H1 (cell line): Measurements from ENCODE around the gene WDR4. TPM values are rescaled to one million over a fixed set of nuclear protein-coding genes. Genes with fewer than 3 reads are reported as not detected.

Experiments
- CTCF ChIA-PET: fragments of 300-600 bp; sonication (Branson Sonifier 250); formaldehyde crosslinking; loops from one replicate; lab custom pipeline; 2021; ENCODE audit not compliant: partially characterized antibody; lab: Charles Lee
- POLR2A ChIA-PET: fragments of 300-600 bp; sonication (Branson Sonifier 250); formaldehyde crosslinking; loops from one replicate; lab custom pipeline; 2021; ENCODE audit warnings: inconsistent platforms; ENCODE audit not compliant: partially characterized antibody; lab: Charles Lee
- DNase-seq, 2 experiments: peaks; one replicate each; pipeline versions ENCODE4 v3.0.0 to v3.0.0-alpha.2; 2010 to 2022; ENCODE audit warnings: low spot score in 2 of 2, low read depth in 1 of 2, mixed read lengths in 1 of 2
- FAIRE-seq: peaks from 2 replicates; lab custom pipeline; 2011; peaks lifted over from hg19 to GRCh38; lab: Jason Lieb, UNC
- H2AFZ ChIP-seq: 2 replicates; pipeline ENCODE4 v1.8.1; 2012; ENCODE audit warnings: low read length, inconsistent platforms
- H2AK5ac ChIP-seq: 2 replicates; pipeline ENCODE4 v1.6.1; 2013; ENCODE audit warnings: low read depth, low read length
- H2BK120ac ChIP-seq: replicated peaks from 2 replicates; pipeline ENCODE3; 2013; ENCODE audit warnings: low read depth, low read length, inconsistent platforms
- H2BK12ac ChIP-seq: 2 replicates; pipeline ENCODE4 v1.6.1; 2013; ENCODE audit warnings: low read depth, low read length
- H2BK15ac ChIP-seq: 2 replicates; pipeline ENCODE4 v1.6.1; 2013; ENCODE audit warnings: low read length
- H2BK20ac ChIP-seq: 2 replicates; pipeline ENCODE4 v1.6.1; 2013; ENCODE audit warnings: low read length
- H2BK5ac ChIP-seq: 2 replicates; pipeline ENCODE4 v1.6.1; 2013; ENCODE audit warnings: low read depth, low read length
- H3K14ac ChIP-seq: 2 replicates; pipeline ENCODE4 v1.6.1; 2013; ENCODE audit warnings: inconsistent platforms; ENCODE audit not compliant: insufficient read length
- H3K18ac ChIP-seq: 2 replicates; pipeline ENCODE4 v1.6.1; 2013; ENCODE audit warnings: low read length; ENCODE audit errors: extremely low read depth
- H3K23ac ChIP-seq: 2 replicates; pipeline ENCODE4 v1.6.1; 2013; ENCODE audit warnings: inconsistent platforms; ENCODE audit not compliant: insufficient read length
- H3K23me2 ChIP-seq: 2 replicates; pipeline ENCODE4 v1.6.1; 2013; ENCODE audit warnings: low read depth, low read length
- H3K27ac ChIP-seq: 2 replicates; pipeline ENCODE4 v1.6.1; 2011; ENCODE audit warnings: low read depth, low read length, inconsistent platforms
- H3K27me3 ChIP-seq, 4 experiments: replicated peaks in 1 of 4; 1 replicate in 1 of 4; 2 replicates in 3 of 4; pipeline versions ENCODE4 v1.6.1 to v1.8.1; 2011 to 2013; ENCODE audit warnings: low read length in 3 of 4, mild to moderate bottlenecking in 3 of 4, inconsistent platforms in 2 of 4, mixed read lengths in 2 of 4, moderate library complexity in 1 of 4; ENCODE audit not compliant: control insufficient read depth in 3 of 4, insufficient read depth in 3 of 4; ENCODE audit errors: extremely low read depth in 1 of 4
- H3K36me3 ChIP-seq, 4 experiments: 2 replicates each; pipeline versions ENCODE4 v1.6.1 to v1.8.1; 2011 to 2013; ENCODE audit warnings: mild to moderate bottlenecking in 4 of 4, low read length in 3 of 4, moderate library complexity in 2 of 4, control low read depth in 1 of 4, inconsistent platforms in 1 of 4; ENCODE audit not compliant: insufficient read depth in 4 of 4, control insufficient read depth in 2 of 4
- H3K4ac ChIP-seq: replicated peaks from 2 replicates; pipeline ENCODE3; 2013; ENCODE audit warnings: low read length, low read depth, mixed read lengths, inconsistent platforms; ENCODE audit not compliant: insufficient read length
- H3K4me1 ChIP-seq, 4 experiments: replicated peaks in 1 of 4; 1 replicate in 1 of 4; 2 replicates in 3 of 4; pipeline versions ENCODE4 v1.6.1 to v1.8.1; 2011 to 2013; ENCODE audit warnings: low read length in 3 of 4, inconsistent platforms in 2 of 4, mixed read lengths in 1 of 4; ENCODE audit not compliant: insufficient read depth in 4 of 4, control insufficient read depth in 3 of 4
- H3K4me2 ChIP-seq, 2 experiments: 2 replicates each; pipeline versions ENCODE4 v1.6.1 to v1.8.1; 2011 to 2013; ENCODE audit warnings: low read depth in 2 of 2, low read length in 2 of 2, control low read depth in 1 of 2, inconsistent platforms in 1 of 2, mild to moderate bottlenecking in 1 of 2; ENCODE audit not compliant: insufficient read depth in 1 of 2
- H3K4me3 ChIP-seq, 4 experiments: fragments of 200-600, 300-600 bp in 1 of 4; sonication (generic), shearing (Covaris generic), sonication (Bioruptor Twin) in 1 of 4; 2 replicates each; pipeline versions ENCODE4 v1.5.1 to v1.8.1; 2011 to 2016; ENCODE audit warnings: low read length in 4 of 4, low read depth in 3 of 4, control low read depth in 2 of 4, inconsistent platforms in 2 of 4, mild to moderate bottlenecking in 2 of 4, mixed read lengths in 1 of 4, moderate library complexity in 1 of 4; ENCODE audit not compliant: insufficient read depth in 2 of 4; ENCODE audit errors: extremely low read depth in 1 of 4
- H3K56ac ChIP-seq: replicated peaks from 2 replicates; pipeline ENCODE3; 2013; ENCODE audit warnings: low read depth, mild to moderate bottlenecking, mixed read lengths, low read length, inconsistent platforms; ENCODE audit not compliant: insufficient read length
- H3K79me1 ChIP-seq: 2 replicates; pipeline ENCODE4 v1.6.1; 2013; ENCODE audit warnings: low read depth, low read length, control low read depth
- H3K79me2 ChIP-seq, 2 experiments: 2 replicates each; pipeline versions ENCODE4 v1.6.1 to v1.8.1; 2012 to 2013; ENCODE audit warnings: low read length in 2 of 2, mild to moderate bottlenecking in 2 of 2, inconsistent platforms in 1 of 2; ENCODE audit not compliant: insufficient read depth in 2 of 2, control insufficient read depth in 1 of 2
- H3K9ac ChIP-seq, 4 experiments: replicated peaks in 1 of 4; 1 replicate in 1 of 4; 2 replicates in 3 of 4; pipeline versions ENCODE4 v1.6.1 to v1.8.1; 2011 to 2013; ENCODE audit warnings: low read depth in 3 of 4, low read length in 3 of 4, control low read depth in 2 of 4, mild to moderate bottlenecking in 2 of 4, moderate library complexity in 2 of 4, inconsistent platforms in 1 of 4; ENCODE audit errors: extremely low read depth in 1 of 4
- H3K9me3 ChIP-seq, 2 experiments: 2 replicates each; pipeline versions ENCODE4 v1.6.1 to v1.8.1; 2012 to 2013; ENCODE audit warnings: mild to moderate bottlenecking in 2 of 2, moderate library complexity in 2 of 2, control low read depth in 1 of 2, inconsistent platforms in 1 of 2, low read depth in 1 of 2, low read length in 1 of 2, mixed read lengths in 1 of 2; ENCODE audit not compliant: insufficient read depth in 2 of 2
- H4K20me1 ChIP-seq, 2 experiments: replicated peaks in 1 of 2; 2 replicates each; pipeline versions ENCODE3 to v1.8.1; 2011 to 2013; ENCODE audit warnings: inconsistent platforms in 2 of 2, low read length in 2 of 2, mild to moderate bottlenecking in 1 of 2; ENCODE audit not compliant: insufficient read depth in 2 of 2, control insufficient read depth in 1 of 2
- H4K5ac ChIP-seq: 2 replicates; pipeline ENCODE4 v1.6.1; 2013; ENCODE audit warnings: low read length, low read depth, mixed read lengths, inconsistent platforms; ENCODE audit not compliant: insufficient read length
- H4K8ac ChIP-seq: 2 replicates; pipeline ENCODE4 v1.8.0; 2013; ENCODE audit warnings: mild to moderate bottlenecking, moderate library complexity, low read length, inconsistent platforms; ENCODE audit not compliant: insufficient read depth; ENCODE audit errors: extremely low read depth
- H4K91ac ChIP-seq: replicated peaks from 2 replicates; pipeline ENCODE3; 2013; ENCODE audit warnings: low read length, mixed read lengths, inconsistent platforms; ENCODE audit not compliant: insufficient read length
- ASH2L ChIP-seq: fragments of 200-600, 300-600 bp; sonication (generic); IDR thresholded peaks from one replicate; pipeline ENCODE4 v1.7.1; 2017; ENCODE audit warnings: low read length
- GABPA ChIP-seq: IDR thresholded peaks from 2 replicates; pipeline ENCODE4 v1.6.1; 2011; ENCODE audit warnings: mild to moderate bottlenecking, low read length, moderate library complexity, borderline replicate concordance; ENCODE audit not compliant: insufficient read depth
- KDM5A ChIP-seq: fragments of 200-600 bp; IDR thresholded peaks from 2 replicates; pipeline ENCODE4 v1.7.1; 2012; ENCODE audit warnings: mild to moderate bottlenecking, low read length, inconsistent platforms, mixed read lengths
- NANOG ChIP-seq: IDR thresholded peaks from 2 replicates; pipeline ENCODE4 v1.6.1; 2011; ENCODE audit warnings: low read length, low read depth, mild to moderate bottlenecking, inconsistent platforms; ENCODE audit not compliant: insufficient read depth, poor library complexity, severe bottlenecking
- PHF8 ChIP-seq: fragments of 200-600 bp; sonication (generic); conservative IDR thresholded peaks from 2 replicates; pipeline ENCODE4 v1.7.1; 2012; ENCODE audit warnings: low read depth, mild to moderate bottlenecking, inconsistent platforms, low read length, moderate library complexity
- POLR2A ChIP-seq, 2 experiments: IDR thresholded peaks; 1 replicate in 1 of 2; 2 replicates in 1 of 2; pipeline ENCODE4 v1.6.1; 2011; ENCODE audit warnings: low read depth in 2 of 2, low read length in 2 of 2, mild to moderate bottlenecking in 2 of 2; ENCODE audit errors: control extremely low read depth in 1 of 2
- RFX5 ChIP-seq: IDR thresholded peaks from 2 replicates; pipeline ENCODE4 v1.6.1; 2011; ENCODE audit warnings: low read depth, low read length, improper control_type of control experiment, borderline replicate concordance
- RXRA ChIP-seq: IDR thresholded peaks from 2 replicates; pipeline ENCODE4 v1.6.1; 2011; ENCODE audit warnings: low read depth, mild to moderate bottlenecking, low read length, moderate library complexity; ENCODE audit not compliant: insufficient read depth
- ZNF274 ChIP-seq: IDR thresholded peaks from 2 replicates; pipeline ENCODE4 v1.7.0; 2012; ENCODE audit warnings: low read length, borderline replicate concordance; ENCODE audit errors: extremely low read depth
- WGBS, 2 experiments: shearing (Covaris generic) in 1 of 2; methylation state at CpG; one replicate each; pipeline versions ENCODE4 v1.1.6 to v1.1.7; 2013 to 2015; ENCODE audit warnings: low lambda C conversion rate in 2 of 2, mixed read lengths in 2 of 2, inconsistent platforms in 1 of 2, low coverage in 1 of 2, missing lambda C conversion rate in 1 of 2; ENCODE audit not compliant: insufficient replicate concordance in 2 of 2, insufficient coverage in 1 of 2, insufficient read length in 1 of 2; ENCODE audit errors: extremely low coverage in 1 of 2, missing lambda C conversion rate in 1 of 2; 5-methylcytosine and 5-hydroxymethylcytosine counted together
- polyA plus RNA-seq, 7 experiments: library from polyadenylated mRNA; depleted of rRNA in 3 of 7; stranded (reverse) in 5 of 7; unstranded in 2 of 7; fragments of >200 nt in 5 of 7; fragments of 200-250 nt in 2 of 7; gene quantifications; 1 replicate in 5 of 7; 2 replicates in 1 of 7; 4 replicates in 1 of 7; pipeline versions ENCODE4 v1.2.1 to v1.2.3, GENCODE V29; 2011 to 2013; ENCODE audit warnings: missing spikeins in 2 of 7, mixed read lengths in 2 of 7
- total RNA-seq: library from RNA; stranded (reverse); fragmentation: NEBNext Ultra II Directional; extraction: Animal tissue kit (Norgen Biotek cat#: 25700); gene quantifications from 2 replicates; pipeline ENCODE4 v1.2.1, GENCODE V29; 2021

WDR4 gene
- total and polyA plus RNA-seq, 2 of the 8 experiments (the other 6 are each of a cell fraction or from before 2014, with no cell fraction given): 28.9 to 47.8 TPM

DNA sequence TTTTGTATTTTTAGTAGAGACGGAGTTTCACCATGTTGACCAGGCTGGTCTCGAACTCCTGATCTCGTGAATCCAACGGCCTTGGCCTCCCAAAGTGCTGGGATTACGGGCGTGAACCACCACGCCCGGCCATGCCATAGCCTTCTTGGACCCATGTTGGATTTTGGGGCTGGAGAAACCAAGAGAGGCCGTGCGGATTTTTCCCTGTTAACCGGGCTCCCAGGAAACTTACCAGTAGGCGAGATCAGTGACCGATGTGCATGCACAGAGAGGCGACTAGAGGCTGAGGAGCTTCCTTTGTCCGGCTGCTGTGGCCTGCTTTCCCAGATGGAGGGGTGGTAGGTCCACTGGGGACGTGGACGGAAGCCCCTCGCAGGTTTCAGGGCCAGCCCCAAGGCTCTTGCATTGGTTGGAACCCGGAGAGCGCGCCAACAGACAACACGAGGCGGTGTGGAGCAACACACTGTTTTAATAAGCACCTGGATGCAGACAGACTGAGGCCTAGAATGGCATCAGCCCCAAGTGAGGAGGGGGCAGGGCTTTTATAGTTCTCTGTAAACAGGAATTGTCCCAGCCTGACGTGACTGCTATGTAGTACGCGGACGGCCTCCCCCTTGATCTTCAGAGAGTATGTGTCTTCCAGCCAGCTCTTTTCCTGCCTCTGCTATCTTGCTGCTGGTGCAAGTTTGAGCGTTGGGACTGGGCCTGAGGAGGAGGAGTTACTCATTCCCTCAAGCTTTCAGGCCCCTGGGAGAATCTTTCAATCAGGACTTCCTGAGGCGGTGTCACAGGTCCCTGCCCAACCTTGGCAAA lies 46.0 kb upstream of the WDR4 start, which contains the start of gene ERVH48-1:
TSS of gene ERVH48-1 (minus strand) at position 517 of the 813 bp plus-strand sequence. CDS start 6,624 bp downstream, outside the sequence.
- no peaks in the 10 kb centered on the region for H3K79me1 ChIP-seq
- H3K27ac ChIP-seq: peak within 1 kb of the TSS; percentile 62; the same call in 1 of the 2 replicates
- TF ChIP-seq RXRA: no peak
- TF ChIP-seq RFX5: no peak
- TF ChIP-seq KDM5A: no peak
- TF ChIP-seq NANOG: no peak
- no peak for TF ChIP-seq GABPA
- TF ChIP-seq ASH2L: no peak
- TF ChIP-seq PHF8: no peak
- no peak for TF ChIP-seq ZNF274
- TF ChIP-seq POLR2A (IDR thresholded peaks at IDR 0.05; ENCODE audit: control extremely low read depth in 1 of 2, low read depth in 2 of 2, low read length in 2 of 2): peak in 1 of 2 experiments; percentile 44; a peak in 1 of 3 replicates
- H3K27me3 ChIP-seq: no peaks in the 10 kb centered on the region
- H4K8ac ChIP-seq: peak within 1 kb of the TSS; percentile 30
- peak within 1 kb of the TSS in 3 of 4 experiments; percentile 25 to 42 (median 38); a peak in 5 of 7 replicates for H3K9ac ChIP-seq
- H2BK5ac ChIP-seq: peak within 1 kb of the TSS; percentile 97
- peaks cover 0 to 6% (median 0%) of the 10 kb centered on the region in 4 experiments; a peak in 2 of 8 replicates for H3K36me3 ChIP-seq
- H3K4me3 ChIP-seq: peak within 1 kb of the TSS in 2 of 4 experiments; percentile 15 to 19; a peak in 3 of 8 replicates
- H2AFZ ChIP-seq: no peak within 1 kb of the TSS
- H3K9me3 ChIP-seq: no peaks in the 10 kb centered on the region
- H2BK20ac ChIP-seq: peak within 1 kb of the TSS; percentile 15; the same call in 1 of the 2 replicates
- peak within 1 kb of the TSS; percentile 87 for H4K5ac ChIP-seq
- H2BK15ac ChIP-seq: no peak within 1 kb of the TSS
- peak within 1 kb of the TSS; percentile 94 for H3K18ac ChIP-seq
- H4K20me1 ChIP-seq: no peaks in the 10 kb centered on the region
- ChIA-PET POLR2A (interaction anchor here (0.7 to 3.0 kb wide), 11 partner anchors 9 to 807 kb away, joined by 3 to 10 read pairs (median 4); no protein-coding TSS in a partner anchor), CTCF (interaction anchor here (0.6 to 1.4 kb wide), 3 partner anchors 30 to 418 kb away, joined by 3 read pairs; no protein-coding TSS in a partner anchor)
- no peaks in the 10 kb centered on the region; the same call in 1 of the 2 replicates for H3K23me2 ChIP-seq
- H2BK120ac ChIP-seq: peak within 1 kb of the TSS; percentile 77
- H2AK5ac ChIP-seq: peak within 1 kb of the TSS; percentile 96; the same call in 1 of the 2 replicates
- no peak within 1 kb of the TSS for H3K14ac ChIP-seq
- WGBS, 2 experiments: 90% methylated on average over 29 of the region's 29 CpGs; no CpG with 5 or more reads in 1 of the 2 experiments
- H3K4me1 ChIP-seq: peaks cover 11 to 18% (median 14%) of the 10 kb centered on the region in 4 experiments
- peak within 1 kb of the TSS; percentile 12 for H3K56ac ChIP-seq
- H3K23ac ChIP-seq: no peak within 1 kb of the TSS
- peak within 1 kb of the TSS; percentile 31 to 44; a peak in 3 of 4 replicates for H3K4me2 ChIP-seq
- H3K79me2 ChIP-seq: no peaks in the 10 kb centered on the region; a peak in 1 of 4 replicates
- peak within 1 kb of the TSS; percentile 72 for H3K4ac ChIP-seq
- peak within 1 kb of the TSS; percentile 93 for H4K91ac ChIP-seq
- FAIRE-seq (no peak), DNase-seq (no peak)
- peak within 1 kb of the TSS; percentile 80 for H2BK12ac ChIP-seq
